GM12864 (cell line): ENCODE data around the gene HADHB.
"Not testable (repeated sequence)": the region's sequence is repeated elsewhere in the genome, so short reads cannot be mapped to it uniquely, and the experiment has no call there.

Experiments used
- DNase-seq: peaks from one replicate; pipeline ENCODE4 v3.0.0-alpha.2; 2011; ENCODE audit warnings: low read depth
- H3K4me3 ChIP-seq: 2 replicates; pipeline ENCODE4 v1.5.1; 2011; ENCODE audit warnings: mild to moderate bottlenecking, low read depth, low read length, control low read depth
- TF ChIP-seq, protein P1 (sequence below): IDR thresholded peaks from 2 replicates; pipeline ENCODE4 v1.5.1; 2011; ENCODE audit warnings: low read depth, mild to moderate bottlenecking, moderate library complexity, low read length, control low read depth, inconsistent platforms; ENCODE audit errors: missing control alignments

The HADHB gene

GRCh38 chr2:26268213-26268612, 23.5 kb downstream of the HADHB start:
- DNase-seq = no peak
- TF ChIP-seq, protein P1, sequence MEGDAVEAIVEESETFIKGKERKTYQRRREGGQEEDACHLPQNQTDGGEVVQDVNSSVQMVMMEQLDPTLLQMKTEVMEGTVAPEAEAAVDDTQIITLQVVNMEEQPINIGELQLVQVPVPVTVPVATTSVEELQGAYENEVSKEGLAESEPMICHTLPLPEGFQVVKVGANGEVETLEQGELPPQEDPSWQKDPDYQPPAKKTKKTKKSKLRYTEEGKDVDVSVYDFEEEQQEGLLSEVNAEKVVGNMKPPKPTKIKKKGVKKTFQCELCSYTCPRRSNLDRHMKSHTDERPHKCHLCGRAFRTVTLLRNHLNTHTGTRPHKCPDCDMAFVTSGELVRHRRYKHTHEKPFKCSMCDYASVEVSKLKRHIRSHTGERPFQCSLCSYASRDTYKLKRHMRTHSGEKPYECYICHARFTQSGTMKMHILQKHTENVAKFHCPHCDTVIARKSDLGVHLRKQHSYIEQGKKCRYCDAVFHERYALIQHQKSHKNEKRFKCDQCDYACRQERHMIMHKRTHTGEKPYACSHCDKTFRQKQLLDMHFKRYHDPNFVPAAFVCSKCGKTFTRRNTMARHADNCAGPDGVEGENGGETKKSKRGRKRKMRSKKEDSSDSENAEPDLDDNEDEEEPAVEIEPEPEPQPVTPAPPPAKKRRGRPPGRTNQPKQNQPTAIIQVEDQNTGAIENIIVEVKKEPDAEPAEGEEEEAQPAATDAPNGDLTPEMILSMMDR = no peak
- no peak overlapping the region for H3K4me3 ChIP-seq

DNA sequence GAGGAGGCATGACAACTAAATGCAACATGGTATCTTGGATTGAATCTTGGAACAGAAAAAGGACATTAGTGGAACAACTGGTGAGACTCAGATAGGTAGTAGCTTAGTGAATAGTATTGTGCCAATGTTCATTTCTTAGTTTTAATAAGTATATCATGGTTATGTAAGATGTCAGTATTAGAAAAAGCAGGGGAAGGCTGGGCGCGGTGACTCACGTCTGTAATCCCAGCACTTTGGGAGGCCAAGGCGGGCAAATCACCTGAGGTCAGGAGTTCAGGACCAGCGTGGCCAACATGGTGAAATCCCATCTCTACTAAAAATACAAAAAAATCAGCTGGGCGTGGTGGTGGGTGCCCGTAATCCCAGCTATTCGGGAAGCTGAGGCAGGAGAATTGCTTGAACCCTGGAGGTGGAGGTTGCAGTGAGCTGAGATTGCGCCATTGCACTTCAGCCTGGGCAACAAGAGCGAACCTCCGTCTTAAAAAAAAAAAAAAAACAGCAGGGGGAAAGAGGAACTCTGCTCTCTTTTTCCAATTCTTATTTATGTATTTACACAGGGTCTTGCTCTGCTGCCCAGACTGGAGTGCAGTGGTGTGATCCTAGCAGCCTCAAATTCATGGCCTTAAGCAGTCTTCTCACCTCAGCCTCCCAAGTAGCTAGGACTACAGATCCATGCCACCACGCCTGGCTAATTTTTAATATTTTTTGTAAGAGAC, 24.1 kb downstream of the HADHB start:
- DNase-seq, H3K4me3 ChIP-seq: not testable (repeated sequence)

DNA sequence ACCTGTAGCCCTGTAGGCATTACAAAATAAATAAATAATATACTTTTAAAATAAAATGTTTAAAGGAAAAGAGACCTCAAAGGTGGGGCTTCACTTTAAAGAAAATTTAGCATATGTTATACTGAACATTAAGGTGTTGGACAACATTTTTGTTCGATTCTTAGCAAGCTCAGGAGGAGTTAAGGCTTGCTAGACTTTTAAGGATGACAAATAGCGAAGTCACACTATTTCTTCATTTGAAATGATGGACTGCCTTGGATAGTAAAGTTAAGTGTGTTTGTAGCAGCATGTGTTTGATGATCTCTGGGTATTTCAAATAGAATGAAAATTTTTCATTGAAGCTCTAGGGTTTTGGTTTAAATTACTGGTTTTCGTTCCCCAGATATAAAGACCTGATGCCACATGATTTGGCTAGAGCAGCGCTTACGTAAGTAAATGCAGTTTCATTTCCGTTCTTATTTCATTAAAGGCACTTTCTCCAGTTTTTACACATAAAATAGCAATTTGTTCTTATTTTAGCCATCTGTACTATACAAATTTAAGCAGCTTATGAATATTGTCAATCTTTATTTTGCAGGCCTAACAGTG, 24.9 kb downstream of the HADHB start:
- no peak overlapping the region for H3K4me3 ChIP-seq
- DNase-seq = peak; percentile 13
- TF ChIP-seq, protein P1 = no peak

GRCh38 chr2:26270373-26270772, 25.6 kb downstream of the HADHB start:
- H3K4me3 ChIP-seq = no peak overlapping the region
- TF ChIP-seq, protein P1 = no peak
- DNase-seq = no peak

- no peak overlapping the region for H3K4me3 ChIP-seq
- no peak for DNase-seq
- TF ChIP-seq, protein P1 = no peak
These were observed 28.8 kb downstream of the HADHB start for GRCh38 chr2:26273501-26273900.

- TF ChIP-seq, protein P1 = no peak
- H3K4me3 ChIP-seq = no peak overlapping the region
- no peak for DNase-seq
These were observed 29.4 kb downstream of the HADHB start for GRCh38 chr2:26274058-26274613.

DNA sequence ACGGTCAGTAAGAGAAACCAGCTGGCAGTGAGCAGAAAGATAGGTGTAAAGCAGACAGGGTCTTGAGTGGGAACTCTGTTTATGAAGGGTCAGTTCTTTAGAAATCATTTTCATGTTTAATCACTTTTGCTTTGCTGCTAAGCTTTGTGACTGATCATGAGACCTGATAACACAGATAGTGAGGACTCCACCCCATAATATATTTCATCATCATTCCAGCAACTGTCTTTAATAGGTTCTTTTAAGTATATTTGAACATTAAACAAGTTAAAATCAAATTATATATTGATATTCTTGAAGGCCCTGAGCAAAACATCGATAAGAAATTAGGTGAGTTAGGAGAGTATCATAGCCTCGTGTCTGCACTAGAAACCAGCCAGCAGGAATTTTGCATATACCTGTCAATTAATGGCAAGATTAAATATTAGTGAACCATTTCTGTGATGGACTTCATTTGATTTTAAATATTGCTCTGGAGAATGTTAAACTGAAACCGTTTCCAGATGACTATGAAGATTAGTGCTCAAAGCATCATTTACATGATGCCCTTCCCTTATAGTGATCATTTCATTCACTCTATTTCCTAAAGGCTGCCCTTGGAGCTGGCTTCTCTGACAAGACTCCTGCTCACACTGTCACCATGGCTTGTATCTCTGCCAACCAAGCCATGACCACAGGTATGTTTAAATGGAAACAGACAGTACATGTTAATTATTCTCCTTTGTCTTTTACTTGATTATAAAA, 31.9 kb downstream of the HADHB start:
- no peak for DNase-seq
- TF ChIP-seq, protein P1 = no peak
- no peak overlapping the region for H3K4me3 ChIP-seq
